SK-N-SH (cell line): ENCODE results near the gene CD69. TPM values are rescaled to one million over a fixed set of nuclear protein-coding genes. Genes with fewer than 3 reads are reported as not detected.

Experiments
- CTCF ChIA-PET: fragments of 300-600, 350-600 bp; formaldehyde crosslinking; extraction: SDS; loops from one replicate; lab custom pipeline; 2021; lab: Yijun Ruan, JAX
- POLR2A ChIA-PET: fragments of 350-600 bp; sonication (Branson Sonifier 250); formaldehyde crosslinking; extraction: SDS; loops from one replicate; lab custom pipeline; 2020; ENCODE audit warnings: antibody characterized with exemption, inconsistent platforms; lab: Yijun Ruan, JAX
- DNase-seq: peaks from one replicate; pipeline ENCODE4 v3.0.0; 2012
- H2AFZ ChIP-seq: fragments of 200-600 bp; sonication (generic); 2 replicates; pipeline ENCODE4 v1.8.1; 2016; ENCODE audit warnings: antibody characterized with exemption, mild to moderate bottlenecking, low read depth
- H3F3A ChIP-seq: fragments of 200-600 bp; sonication (generic); replicated peaks from 2 replicates; pipeline ENCODE3; 2016; ENCODE audit warnings: antibody characterized with exemption, mild to moderate bottlenecking; ENCODE audit not compliant: insufficient read depth
- H3K27ac ChIP-seq, 2 experiments: fragments of 200-500 bp in 1 of 2; fragments of 200-600 bp in 1 of 2; sonication (Bioruptor generic) in 1 of 2; sonication (generic), shearing (Covaris generic) in 1 of 2; 2 replicates each; pipeline versions ENCODE4 v1.5.1 to v1.6.1; 2014 to 2016; ENCODE audit warnings: low read depth in 2 of 2, inconsistent platforms in 1 of 2, low read length in 1 of 2, mild to moderate bottlenecking in 1 of 2, mixed read lengths in 1 of 2
- H3K27me3 ChIP-seq: fragments of 200-600 bp; sonication (generic), shearing (Covaris generic); 2 replicates; pipeline ENCODE4 v1.6.1; 2016; ENCODE audit warnings: mixed run types; ENCODE audit not compliant: insufficient read depth
- H3K36me3 ChIP-seq, 2 experiments: fragments of 200-500 bp in 1 of 2; fragments of 200-600 bp in 1 of 2; sonication (Bioruptor generic) in 1 of 2; sonication (generic) in 1 of 2; replicated peaks in 1 of 2; 2 replicates each; pipeline versions ENCODE3 to v1.5.1; 2014 to 2016; ENCODE audit warnings: low read length in 1 of 2, mild to moderate bottlenecking in 1 of 2; ENCODE audit not compliant: insufficient read depth in 2 of 2, control insufficient read depth in 1 of 2
- H3K4me1 ChIP-seq, 2 experiments: fragments of 200-500 bp in 1 of 2; fragments of 200-600 bp in 1 of 2; sonication (Bioruptor generic) in 1 of 2; sonication (generic), shearing (Covaris generic) in 1 of 2; 2 replicates each; pipeline versions ENCODE4 v1.5.1 to v1.6.1; 2014 to 2016; ENCODE audit warnings: low read depth in 1 of 2, low read length in 1 of 2, mixed run types in 1 of 2; ENCODE audit not compliant: insufficient read depth in 2 of 2, control insufficient read depth in 1 of 2
- H3K4me2 ChIP-seq: fragments of 200-600 bp; sonication (generic), shearing (Covaris generic); 2 replicates; pipeline ENCODE4 v1.6.1; 2017; ENCODE audit warnings: mixed run types
- H3K4me3 ChIP-seq, 2 experiments: fragments of 200-500 bp in 1 of 2; fragments of 200-600 bp in 1 of 2; sonication (Bioruptor generic) in 1 of 2; sonication (generic), shearing (Covaris generic) in 1 of 2; 2 replicates each; pipeline versions ENCODE4 v1.5.1 to v1.8.1; 2014 to 2016; ENCODE audit warnings: low read depth in 2 of 2, inconsistent platforms in 1 of 2, low read length in 1 of 2, mild to moderate bottlenecking in 1 of 2, mixed read lengths in 1 of 2, moderate library complexity in 1 of 2
- H3K79me2 ChIP-seq: fragments of 200-600 bp; sonication (generic); 2 replicates; pipeline ENCODE4 v1.8.1; 2017; ENCODE audit warnings: mild to moderate bottlenecking; ENCODE audit not compliant: insufficient read depth
- H3K9ac ChIP-seq: fragments of 200-600 bp; sonication (generic); 2 replicates; pipeline ENCODE4 v1.6.1; 2017; ENCODE audit warnings: mixed run types
- H3K9me2 ChIP-seq: fragments of 200-600 bp; sonication (generic); 2 replicates; pipeline ENCODE4 v1.6.1; 2017; ENCODE audit warnings: mixed run types
- H3K9me3 ChIP-seq: fragments of 200-600 bp; sonication (generic); 2 replicates; pipeline ENCODE4 v1.6.1; 2017; ENCODE audit warnings: mixed run types, mild to moderate bottlenecking, moderate library complexity
- H4K20me1 ChIP-seq: fragments of 200-600 bp; sonication (generic); 2 replicates; pipeline ENCODE4 v1.6.1; 2017; ENCODE audit warnings: mild to moderate bottlenecking, mixed run types; ENCODE audit not compliant: insufficient read depth
- CTCF ChIP-seq: fragments of 200-600 bp; sonication (generic); IDR thresholded peaks from 2 replicates; pipeline ENCODE4 v1.6.1; 2017; ENCODE audit warnings: antibody characterized with exemption, mild to moderate bottlenecking, moderate library complexity
- EP300 ChIP-seq, 2 experiments: IDR thresholded peaks; 2 replicates each; pipeline versions ENCODE4 v1.4.0 to v1.6.1; 2012; ENCODE audit warnings: borderline replicate concordance in 1 of 2, low read depth in 1 of 2, low read length in 1 of 2
- EZH2phosphoT487 ChIP-seq: fragments of 200-600 bp; sonication (generic); IDR thresholded peaks from 2 replicates; pipeline ENCODE4 v1.6.1; 2017; ENCODE audit warnings: low read depth, mixed run types, mild to moderate bottlenecking, antibody characterized with exemption, moderate library complexity, borderline replicate concordance
- FOSL2 ChIP-seq: IDR thresholded peaks from 2 replicates; pipeline ENCODE4 v1.4.0; 2012; ENCODE audit warnings: low read depth, mild to moderate bottlenecking, moderate library complexity, borderline replicate concordance
- FOXJ3 ChIP-seq: sonication (generic); formaldehyde crosslinking; IDR thresholded peaks from 2 replicates; pipeline ENCODE4 v1.5.1; 2020; ENCODE audit warnings: mild to moderate bottlenecking, missing genetic modification reagents
- MXI1 ChIP-seq: IDR thresholded peaks from 2 replicates; pipeline ENCODE4 v1.6.1; 2012; ENCODE audit warnings: mild to moderate bottlenecking, low read depth, low read length, improper control_type of control experiment
- NFIC ChIP-seq: IDR thresholded peaks from 2 replicates; pipeline ENCODE4 v1.4.0; 2012; ENCODE audit warnings: borderline replicate concordance
- NRF1 ChIP-seq: IDR thresholded peaks from 2 replicates; pipeline ENCODE4 v1.6.1; 2012; ENCODE audit warnings: low read depth, mild to moderate bottlenecking, low read length
- PBX3 ChIP-seq: IDR thresholded peaks from 2 replicates; pipeline ENCODE4; 2012
- POLR2AphosphoS5 ChIP-seq: IDR thresholded peaks from 2 replicates; pipeline ENCODE4 v1.6.1; 2012; ENCODE audit warnings: low read depth, low read length
- RAD21 ChIP-seq: IDR thresholded peaks from 2 replicates; pipeline ENCODE4 v1.6.1; 2012; ENCODE audit warnings: mild to moderate bottlenecking, low read length
- RCOR1 ChIP-seq: fragments of 150-350 bp; IDR thresholded peaks from 2 replicates; pipeline ENCODE4 v1.6.1; 2017; ENCODE audit warnings: antibody characterized with exemption, low read length
- REST ChIP-seq: IDR thresholded peaks from 2 replicates; pipeline ENCODE4 v1.6.1; 2012; ENCODE audit warnings: mild to moderate bottlenecking, low read depth, low read length, moderate library complexity
- USF2 ChIP-seq: fragments of 150-350 bp; IDR thresholded peaks from 2 replicates; pipeline ENCODE4 v1.6.1; 2017; ENCODE audit warnings: antibody characterized with exemption, low read length, low read depth, borderline replicate concordance
- YY1 ChIP-seq: IDR thresholded peaks from 2 replicates; pipeline ENCODE4 v1.4.0; 2012; ENCODE audit warnings: low read depth, mild to moderate bottlenecking
- polyA plus RNA-seq, 3 experiments: library from polyadenylated mRNA; depleted of rRNA; stranded (reverse); fragments of >200 nt; gene quantifications; 2 replicates each; pipeline ENCODE4 v1.2.3, GENCODE V29; 2012

The CD69 gene
- polyA plus RNA-seq, 1 of the 3 experiments (the other 2 are of a cell fraction) = not detected

GRCh38 chr12:9707356-9707755 is 53.3 kb downstream of the CD69 start:
- no peaks in the 10 kb centered on the region for H4K20me1 ChIP-seq
- no peaks in the 10 kb centered on the region for H3K79me2 ChIP-seq
- no peak overlapping the region for H3K4me2 ChIP-seq
- H3K36me3 ChIP-seq = no peaks in the 10 kb centered on the region
- TF ChIP-seq FOSL2 (no peak), MXI1 (no peak), USF2 (no peak), RAD21 (no peak), PBX3 (no peak), REST (no peak), YY1 (no peak), FOXJ3 (CRISPR knock-in tag) (no peak), NFIC (no peak), CTCF (no peak), EP300 (IDR thresholded peaks at IDR 0.05; ENCODE audit: borderline replicate concordance in 1 of 2, low read depth in 1 of 2, low read length in 1 of 2) (no peak), EZH2phosphoT487 (no peak), NRF1 (no peak), POLR2AphosphoS5 (no peak), RCOR1 (no peak)
- no peaks in the 10 kb centered on the region for H3K9me2 ChIP-seq
- no peak overlapping the region for H2AFZ ChIP-seq
- H3K4me1 ChIP-seq = no peaks in the 10 kb centered on the region
- CTCF ChIA-PET = interaction anchor here (0.8 to 3.8 kb wide), 11 partner anchors 8 to 377 kb away, joined by 3 to 32 read pairs (median 6); no protein-coding TSS in a partner anchor
- H3K9me3 ChIP-seq = no peaks in the 10 kb centered on the region
- no peak overlapping the region for H3K27ac ChIP-seq
- H3K27me3 ChIP-seq = no peaks in the 10 kb centered on the region; the same call in 1 of the 2 replicates
- POLR2A ChIA-PET = no interaction called here
- no peaks in the 10 kb centered on the region for H3F3A ChIP-seq
- H3K9ac ChIP-seq = no peak overlapping the region
- no peak for DNase-seq
- H3K4me3 ChIP-seq = no peak overlapping the region
